ENCODE data around the gene REPS2. TPM values are rescaled to one million over a fixed set of nuclear protein-coding genes. Genes with fewer than 3 reads are reported as not detected.

The REPS2 gene
- polyA plus RNA-seq, 1 experiment, result 0.04 TPM

GRCh38 chrX:16924631-16925480 is 21.6 kb upstream of the REPS2 start:
- CTCF ChIA-PET, result no interaction called here
- no peak for DNase-seq (ENCODE audit: low read depth)

GRCh38 chrX:16930392-16930791 is 16.1 kb upstream of the REPS2 start:
- ChIA-PET CTCF (no interaction called here), POLR2A (no interaction called here)
- DNase-seq (ENCODE audit: low read depth), result no peak
- Histone ChIP-seq H3K27me3 (ENCODE audit: control insufficient read depth, insufficient read depth, low read length) (no peaks in the 10 kb centered on the region), H3K4me3 (ENCODE audit: low read depth, low read length) (no peak overlapping the region), H3K36me3 (ENCODE audit: control insufficient read depth, insufficient read depth, low read length) (no peaks in the 10 kb centered on the region)
- no peak for TF ChIP-seq CTCF (IDR thresholded peaks at IDR 0.05; ENCODE audit: insufficient read depth, low read depth, low read length)

More at GRCh38 chrX:16924631-16925480, 21.6 kb upstream of the REPS2 start:
- Histone ChIP-seq H3K36me3 (ENCODE audit: control insufficient read depth, insufficient read depth, low read length) (no peaks in the 10 kb centered on the region), H3K27me3 (ENCODE audit: control insufficient read depth, insufficient read depth, low read length) (no peaks in the 10 kb centered on the region), H3K4me3 (ENCODE audit: low read depth, low read length) (no peak overlapping the region)
- no peak for TF ChIP-seq CTCF (IDR thresholded peaks at IDR 0.05; ENCODE audit: insufficient read depth, low read depth, low read length)
- POLR2A ChIA-PET, result no interaction called here

- H3K36me3 ChIP-seq (ENCODE audit: control insufficient read depth, insufficient read depth, low read length), result no peaks in the 10 kb centered on the region
- no peaks in the 10 kb centered on the region for H3K27me3 ChIP-seq (ENCODE audit: control insufficient read depth, insufficient read depth, low read length)
- no peak for DNase-seq (ENCODE audit: low read depth)
- ChIA-PET CTCF (no interaction called here), POLR2A (no interaction called here)
- H3K4me3 ChIP-seq (ENCODE audit: low read depth, low read length), result no peak overlapping the region
- TF ChIP-seq CTCF (IDR thresholded peaks at IDR 0.05; ENCODE audit: insufficient read depth, low read depth, low read length), result no peak
Observed at GRCh38 chrX:16931371-16931770, 15.1 kb upstream of the REPS2 start.

GRCh38 chrX:16931855-16932575 is 14.4 kb upstream of the REPS2 start:
- CTCF ChIA-PET, result no interaction called here
- TF ChIP-seq CTCF (IDR thresholded peaks at IDR 0.05; ENCODE audit: insufficient read depth, low read depth, low read length), result no peak

GRCh38 chrX:16934185-16934584 is 12.3 kb upstream of the REPS2 start:
- CTCF ChIA-PET, result no interaction called here
- Histone ChIP-seq H3K36me3 (ENCODE audit: control insufficient read depth, insufficient read depth, low read length) (no peaks in the 10 kb centered on the region), H3K27me3 (ENCODE audit: control insufficient read depth, insufficient read depth, low read length) (no peaks in the 10 kb centered on the region), H3K4me3 (ENCODE audit: low read depth, low read length) (no peak overlapping the region)
- no peak for TF ChIP-seq CTCF (IDR thresholded peaks at IDR 0.05; ENCODE audit: insufficient read depth, low read depth, low read length)
- POLR2A ChIA-PET, result no interaction called here
- DNase-seq (ENCODE audit: low read depth), result no peak

More at GRCh38 chrX:16931855-16932575, 14.4 kb upstream of the REPS2 start:
- no peak for DNase-seq (ENCODE audit: low read depth)
- no peaks in the 10 kb centered on the region for H3K27me3 ChIP-seq (ENCODE audit: control insufficient read depth, insufficient read depth, low read length)
- POLR2A ChIA-PET, result no interaction called here
- H3K4me3 ChIP-seq (ENCODE audit: low read depth, low read length), result no peak overlapping the region
- no peaks in the 10 kb centered on the region for H3K36me3 ChIP-seq (ENCODE audit: control insufficient read depth, insufficient read depth, low read length)

Measured in BJ (cell line).